ENCODE measurements around the gene RBM6. TPM values are rescaled to one million over a fixed set of nuclear protein-coding genes. Genes with fewer than 3 reads are reported as not detected.
"Not testable (repeated sequence)": the region's sequence is repeated elsewhere in the genome, so short reads cannot be mapped to it uniquely, and the experiment has no call there.

The RBM6 gene
- total and polyA plus RNA-seq, 2 experiments from 2014 or later = 31.8 to 53.7 TPM

DNA sequence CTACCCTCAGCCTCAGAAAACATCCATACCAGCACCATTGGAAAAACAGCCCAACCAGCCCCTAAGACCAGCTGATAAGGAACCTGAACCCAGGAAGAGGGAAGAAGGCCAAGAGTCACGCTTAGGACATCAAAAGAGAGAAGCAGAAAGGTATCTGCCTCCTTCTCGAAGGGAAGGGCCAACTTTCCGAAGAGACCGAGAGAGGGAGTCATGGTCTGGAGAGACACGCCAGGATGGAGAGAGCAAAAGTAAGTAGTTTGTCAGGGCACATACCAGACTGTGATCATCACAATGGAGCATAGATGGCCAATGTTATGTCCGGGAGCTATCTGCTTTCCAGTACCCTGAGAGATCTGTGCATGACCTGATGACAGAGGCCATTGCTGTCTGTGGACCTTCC is 117.8 kb downstream of the RBM6 start:
- no peak overlapping the region for H3K9ac ChIP-seq
- in situ Hi-C loops (cut with MboI) = no loop called here
- no peak overlapping the region for H3K27ac ChIP-seq
- H3K9me2 ChIP-seq (ENCODE audit: insufficient read depth) = no peaks in the 10 kb centered on the region
- no peaks in the 10 kb centered on the region for H3F3A ChIP-seq (ENCODE audit: insufficient read depth)
- no peaks in the 10 kb centered on the region for H4K20me1 ChIP-seq (ENCODE audit: insufficient read depth)
- no peak for DNase-seq
- no peak overlapping the region for H3K4me2 ChIP-seq (ENCODE audit: unreplicated experiment)
- TF ChIP-seq EZH2phosphoT487 (IDR thresholded peaks at IDR 0.05; ENCODE audit: insufficient read depth, low read depth) = no peak
- TF ChIP-seq EZH2 (IDR thresholded peaks at IDR 0.05; ENCODE audit: insufficient read depth, poor library complexity, severe bottlenecking) = no peak
- 97 to 98% methylated on average over 6 of the region's 6 CpGs for WGBS, 2 experiments (ENCODE audit: low coverage in 1 of 2, low lambda C conversion rate in 2 of 2, missing lambda C conversion rate in 2 of 2)
- no peaks in the 10 kb centered on the region for H3K4me1 ChIP-seq (ENCODE audit: insufficient read depth)
- H3K79me2 ChIP-seq (ENCODE audit: insufficient read depth) = no peaks in the 10 kb centered on the region
- no peak overlapping the region for H2AFZ ChIP-seq
- no peak overlapping the region for H3K4me3 ChIP-seq
- H3K9me3 ChIP-seq (ENCODE audit: low read depth) = no peaks in the 10 kb centered on the region
- peaks cover 38% of the 10 kb centered on the region for H3K36me3 ChIP-seq (ENCODE audit: low read depth)
- no peaks in the 10 kb centered on the region for H3K27me3 ChIP-seq (replicated peaks; ENCODE audit: insufficient read depth)

GRCh38 chr3:50068134-50068533 is 128.2 kb downstream of the RBM6 start:
- DNase-seq = peak; percentile 47
- Histone ChIP-seq H3F3A (ENCODE audit: insufficient read depth) (peaks cover 10% of the 10 kb centered on the region), H3K36me3 (ENCODE audit: low read depth) (peaks cover 52% of the 10 kb centered on the region; the same call in 1 of the 2 replicates), H3K79me2 (ENCODE audit: insufficient read depth) (no peaks in the 10 kb centered on the region), H3K27ac (peak overlapping the region; percentile 5; the same call in 1 of the 2 replicates), H3K4me1 (ENCODE audit: insufficient read depth) (peaks cover 11% of the 10 kb centered on the region), H3K4me2 (ENCODE audit: unreplicated experiment) (no peak overlapping the region), H3K4me3 (no peak overlapping the region), H3K9ac (no peak overlapping the region), H3K9me3 (ENCODE audit: low read depth) (no peaks in the 10 kb centered on the region), H3K27me3 (replicated peaks; ENCODE audit: insufficient read depth) (no peaks in the 10 kb centered on the region), H4K20me1 (ENCODE audit: insufficient read depth) (no peaks in the 10 kb centered on the region), H2AFZ (no peak overlapping the region), H3K9me2 (ENCODE audit: insufficient read depth) (no peaks in the 10 kb centered on the region)
- TF ChIP-seq EZH2 (IDR thresholded peaks at IDR 0.05; ENCODE audit: insufficient read depth, poor library complexity, severe bottlenecking) = no peak
- no peak for TF ChIP-seq EZH2phosphoT487 (IDR thresholded peaks at IDR 0.05; ENCODE audit: insufficient read depth, low read depth)
- 70 to 73% methylated on average over 2 of the region's 2 CpGs for WGBS, 2 experiments (ENCODE audit: low coverage in 1 of 2, low lambda C conversion rate in 2 of 2, missing lambda C conversion rate in 2 of 2)
- in situ Hi-C loops (cut with MboI) = no loop called here

DNA sequence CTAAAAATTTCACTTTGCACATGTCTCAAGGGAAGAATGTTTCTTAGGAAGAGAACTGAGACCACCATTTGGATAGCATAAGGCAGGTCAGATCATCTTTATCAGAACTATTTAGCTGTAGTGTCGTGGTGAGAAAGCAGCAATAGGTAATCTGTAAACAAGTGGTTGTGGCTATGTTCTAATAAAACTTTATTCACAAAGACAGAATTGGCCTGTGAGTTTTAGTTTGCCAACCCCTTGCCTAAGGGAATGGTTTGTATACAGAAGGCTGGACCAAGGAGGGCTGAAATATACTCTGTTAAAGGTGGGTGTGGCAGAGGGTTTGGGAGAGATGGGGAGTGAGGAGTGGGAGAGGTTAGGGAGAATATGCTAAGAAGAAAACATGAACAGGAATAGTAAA is 138.1 kb downstream of the RBM6 start:
- in situ Hi-C loops (cut with MboI) = no loop called here
- Histone ChIP-seq H3K4me2 (ENCODE audit: unreplicated experiment) (no peak overlapping the region), H3K36me3 (ENCODE audit: low read depth) (peaks cover 20% of the 10 kb centered on the region; the same call in 1 of the 2 replicates), H3K9ac (no peak overlapping the region), H3K4me3 (no peak overlapping the region), H3K9me3 (ENCODE audit: low read depth) (no peaks in the 10 kb centered on the region), H3K4me1 (ENCODE audit: insufficient read depth) (no peaks in the 10 kb centered on the region), H4K20me1 (ENCODE audit: insufficient read depth) (no peaks in the 10 kb centered on the region), H3K27ac (no peak overlapping the region), H3K27me3 (replicated peaks; ENCODE audit: insufficient read depth) (no peaks in the 10 kb centered on the region), H3K79me2 (ENCODE audit: insufficient read depth) (no peaks in the 10 kb centered on the region), H3K9me2 (ENCODE audit: insufficient read depth) (no peaks in the 10 kb centered on the region), H3F3A (ENCODE audit: insufficient read depth) (peaks cover 12% of the 10 kb centered on the region), H2AFZ (no peak overlapping the region)
- no peak for DNase-seq
- WGBS, 2 experiments (ENCODE audit: low coverage in 1 of 2, low lambda C conversion rate in 2 of 2, missing lambda C conversion rate in 2 of 2) = 95 to 97% methylated on average over 1 of the region's 1 CpG
- no peak for TF ChIP-seq EZH2 (IDR thresholded peaks at IDR 0.05; ENCODE audit: insufficient read depth, poor library complexity, severe bottlenecking)
- TF ChIP-seq EZH2phosphoT487 (IDR thresholded peaks at IDR 0.05; ENCODE audit: insufficient read depth, low read depth) = no peak

DNA sequence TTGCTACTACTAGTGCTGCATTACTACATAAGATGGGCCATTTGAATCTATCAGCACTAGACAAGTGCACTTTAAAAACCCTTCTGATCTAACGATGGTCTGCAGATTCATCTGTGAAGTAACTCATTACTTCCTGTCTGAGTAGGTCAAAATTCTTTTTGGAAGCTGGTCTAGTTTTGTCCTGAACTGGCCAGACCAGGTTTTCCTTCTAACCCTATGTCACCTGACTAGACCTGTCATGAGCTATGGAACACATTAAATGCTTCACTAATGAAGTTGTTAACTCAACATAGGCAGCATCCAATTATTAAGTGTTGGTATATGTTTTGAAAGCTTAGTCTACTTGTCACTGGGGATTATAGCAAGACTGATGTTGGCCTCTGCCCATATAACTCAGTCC is 138.7 kb downstream of the RBM6 start:
- TF ChIP-seq EZH2phosphoT487 (IDR thresholded peaks at IDR 0.05; ENCODE audit: insufficient read depth, low read depth) (no peak), EZH2 (IDR thresholded peaks at IDR 0.05; ENCODE audit: insufficient read depth, poor library complexity, severe bottlenecking) (no peak)
- H3K9ac ChIP-seq = no peak overlapping the region
- in situ Hi-C loops (cut with MboI) = no loop called here
- peaks cover 15% of the 10 kb centered on the region for H3F3A ChIP-seq (ENCODE audit: insufficient read depth)
- H3K9me3 ChIP-seq (ENCODE audit: low read depth) = no peaks in the 10 kb centered on the region
- no peak overlapping the region for H2AFZ ChIP-seq
- no peak for DNase-seq
- H3K79me2 ChIP-seq (ENCODE audit: insufficient read depth) = no peaks in the 10 kb centered on the region
- H3K27ac ChIP-seq = no peak overlapping the region
- H3K4me3 ChIP-seq = no peak overlapping the region
- H3K4me1 ChIP-seq (ENCODE audit: insufficient read depth) = no peaks in the 10 kb centered on the region
- H3K36me3 ChIP-seq (ENCODE audit: low read depth) = peaks cover 15% of the 10 kb centered on the region; the same call in 1 of the 2 replicates
- no peak overlapping the region for H3K4me2 ChIP-seq (ENCODE audit: unreplicated experiment)
- H4K20me1 ChIP-seq (ENCODE audit: insufficient read depth) = no peaks in the 10 kb centered on the region
- WGBS, 2 experiments (ENCODE audit: low coverage in 1 of 2, low lambda C conversion rate in 2 of 2, missing lambda C conversion rate in 2 of 2) = 83 to 88% methylated on average over 1 of the region's 1 CpG
- H3K9me2 ChIP-seq (ENCODE audit: insufficient read depth) = no peaks in the 10 kb centered on the region
- H3K27me3 ChIP-seq (replicated peaks; ENCODE audit: insufficient read depth) = no peaks in the 10 kb centered on the region

DNA sequence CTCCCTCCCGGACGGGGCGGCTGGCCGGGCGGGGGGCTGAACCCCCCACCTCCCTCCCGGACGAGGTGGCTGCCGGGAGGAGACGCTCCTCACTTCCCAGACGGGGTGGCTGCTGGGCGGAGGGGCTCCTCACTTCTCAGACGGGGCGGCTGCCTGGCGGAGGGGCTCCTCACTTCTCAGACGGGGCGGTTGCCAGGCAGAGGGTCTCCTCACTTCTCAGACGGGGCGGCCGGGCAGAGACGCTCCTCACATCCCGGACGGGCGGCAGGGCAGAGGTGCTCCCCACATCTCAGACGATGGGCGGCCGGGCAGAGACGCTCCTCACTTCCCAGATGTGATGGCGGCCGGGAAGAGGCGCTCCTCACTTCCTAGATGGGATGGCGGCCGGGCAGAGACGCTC is 145.0 kb downstream of the RBM6 start:
- in situ Hi-C loops (cut with MboI); H3K4me1 ChIP-seq (ENCODE audit: insufficient read depth); H2AFZ ChIP-seq; H3K9me2 ChIP-seq (ENCODE audit: insufficient read depth); H3K9ac ChIP-seq; DNase-seq; H3K4me3 ChIP-seq; H3K27me3 ChIP-seq (replicated peaks; ENCODE audit: insufficient read depth); H3K9me3 ChIP-seq (ENCODE audit: low read depth); H3K27ac ChIP-seq; H3F3A ChIP-seq (ENCODE audit: insufficient read depth); H4K20me1 ChIP-seq (ENCODE audit: insufficient read depth); H3K4me2 ChIP-seq (ENCODE audit: unreplicated experiment); H3K36me3 ChIP-seq (ENCODE audit: low read depth): not testable (repeated sequence)
- 93% methylated on average over 15 of the region's 33 CpGs; no CpG with 5 or more reads in 1 of the 2 experiments for WGBS, 2 experiments (ENCODE audit: low coverage in 1 of 2, low lambda C conversion rate in 2 of 2, missing lambda C conversion rate in 2 of 2)
- H3K79me2 ChIP-seq (ENCODE audit: insufficient read depth) = peaks cover 17% of the 10 kb centered on the region

Measured in GM23248 (cell line).